ENCODE results near the gene TMEM91.

DNA sequence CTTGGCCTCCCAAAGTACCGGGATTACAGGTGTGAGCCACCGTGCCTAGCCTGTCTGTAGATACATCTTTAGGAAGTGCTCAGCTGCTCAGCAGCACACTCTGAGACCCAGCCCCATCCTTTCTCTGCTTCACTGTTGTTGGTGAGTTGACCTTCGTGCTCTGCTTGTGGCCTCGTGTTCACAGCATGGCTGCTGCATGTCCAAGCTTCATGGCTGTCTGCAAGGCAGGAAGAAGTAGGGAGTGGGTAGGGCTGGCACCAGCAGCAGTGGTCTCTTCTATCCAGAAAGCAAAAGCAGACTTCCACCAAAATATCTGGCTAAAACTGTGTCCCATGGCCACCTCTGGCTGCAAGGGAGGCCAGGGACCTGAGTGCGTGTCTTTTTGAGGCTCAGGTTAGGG, 36.6 kb downstream of the TMEM91 start:
- TF ChIP-seq POLR2AphosphoS5 (IDR thresholded peaks at IDR 0.05; ENCODE audit: low read depth, low read length) = no peak
- TF ChIP-seq TAF1 (IDR thresholded peaks at IDR 0.05; ENCODE audit: borderline replicate concordance, insufficient read depth, low read length) = no peak
- no peak for TF ChIP-seq SIN3A (IDR thresholded peaks at IDR 0.05; ENCODE audit: borderline replicate concordance, insufficient read depth, low read length)
- TF ChIP-seq, protein P1, sequence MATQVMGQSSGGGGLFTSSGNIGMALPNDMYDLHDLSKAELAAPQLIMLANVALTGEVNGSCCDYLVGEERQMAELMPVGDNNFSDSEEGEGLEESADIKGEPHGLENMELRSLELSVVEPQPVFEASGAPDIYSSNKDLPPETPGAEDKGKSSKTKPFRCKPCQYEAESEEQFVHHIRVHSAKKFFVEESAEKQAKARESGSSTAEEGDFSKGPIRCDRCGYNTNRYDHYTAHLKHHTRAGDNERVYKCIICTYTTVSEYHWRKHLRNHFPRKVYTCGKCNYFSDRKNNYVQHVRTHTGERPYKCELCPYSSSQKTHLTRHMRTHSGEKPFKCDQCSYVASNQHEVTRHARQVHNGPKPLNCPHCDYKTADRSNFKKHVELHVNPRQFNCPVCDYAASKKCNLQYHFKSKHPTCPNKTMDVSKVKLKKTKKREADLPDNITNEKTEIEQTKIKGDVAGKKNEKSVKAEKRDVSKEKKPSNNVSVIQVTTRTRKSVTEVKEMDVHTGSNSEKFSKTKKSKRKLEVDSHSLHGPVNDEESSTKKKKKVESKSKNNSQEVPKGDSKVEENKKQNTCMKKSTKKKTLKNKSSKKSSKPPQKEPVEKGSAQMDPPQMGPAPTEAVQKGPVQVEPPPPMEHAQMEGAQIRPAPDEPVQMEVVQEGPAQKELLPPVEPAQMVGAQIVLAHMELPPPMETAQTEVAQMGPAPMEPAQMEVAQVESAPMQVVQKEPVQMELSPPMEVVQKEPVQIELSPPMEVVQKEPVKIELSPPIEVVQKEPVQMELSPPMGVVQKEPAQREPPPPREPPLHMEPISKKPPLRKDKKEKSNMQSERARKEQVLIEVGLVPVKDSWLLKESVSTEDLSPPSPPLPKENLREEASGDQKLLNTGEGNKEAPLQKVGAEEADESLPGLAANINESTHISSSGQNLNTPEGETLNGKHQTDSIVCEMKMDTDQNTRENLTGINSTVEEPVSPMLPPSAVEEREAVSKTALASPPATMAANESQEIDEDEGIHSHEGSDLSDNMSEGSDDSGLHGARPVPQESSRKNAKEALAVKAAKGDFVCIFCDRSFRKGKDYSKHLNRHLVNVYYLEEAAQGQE (IDR thresholded peaks at IDR 0.05; ENCODE audit: insufficient read depth in 1 of 2, low read depth in 2 of 2, low read length in 2 of 2) = no peak

All from PFSK-1 (cell line).